Measurements from ENCODE around the gene FAM118B.

DNA sequence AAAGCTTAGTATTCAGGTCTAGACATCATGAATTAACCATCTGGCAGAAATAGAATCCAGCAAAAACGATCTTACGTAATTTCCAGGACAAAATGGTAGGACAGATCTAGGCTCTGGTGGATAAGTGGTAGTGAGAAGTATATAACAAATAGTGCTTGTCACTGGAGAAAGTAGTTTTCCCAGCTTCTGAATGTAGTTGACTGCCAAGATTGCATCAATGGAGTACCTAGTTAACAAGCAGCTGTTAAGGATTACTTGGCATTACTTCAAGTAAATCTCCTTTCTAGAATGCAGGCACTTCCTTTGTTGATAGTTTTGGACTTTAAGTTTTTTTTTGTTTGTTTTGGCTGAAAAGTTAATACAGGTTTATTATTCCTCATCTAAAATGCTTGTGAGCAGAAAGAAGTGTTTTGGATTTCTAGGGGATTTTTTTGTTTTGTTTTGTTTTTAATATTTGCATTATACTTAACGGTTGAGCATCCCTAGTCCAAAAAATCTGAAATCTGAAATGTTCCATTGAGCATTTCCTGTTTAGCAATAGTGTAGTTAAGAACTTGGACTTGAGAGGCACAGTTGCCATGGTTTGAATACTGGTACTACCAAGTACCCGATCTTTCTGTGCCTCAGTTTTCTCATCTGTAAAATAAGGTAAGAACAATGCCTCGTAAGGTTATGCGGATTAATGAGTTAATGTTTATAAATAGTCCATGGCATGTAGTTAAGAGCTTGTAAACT, 20.3 kb downstream of the FAM118B start:
- TF ChIP-seq, protein P1, sequence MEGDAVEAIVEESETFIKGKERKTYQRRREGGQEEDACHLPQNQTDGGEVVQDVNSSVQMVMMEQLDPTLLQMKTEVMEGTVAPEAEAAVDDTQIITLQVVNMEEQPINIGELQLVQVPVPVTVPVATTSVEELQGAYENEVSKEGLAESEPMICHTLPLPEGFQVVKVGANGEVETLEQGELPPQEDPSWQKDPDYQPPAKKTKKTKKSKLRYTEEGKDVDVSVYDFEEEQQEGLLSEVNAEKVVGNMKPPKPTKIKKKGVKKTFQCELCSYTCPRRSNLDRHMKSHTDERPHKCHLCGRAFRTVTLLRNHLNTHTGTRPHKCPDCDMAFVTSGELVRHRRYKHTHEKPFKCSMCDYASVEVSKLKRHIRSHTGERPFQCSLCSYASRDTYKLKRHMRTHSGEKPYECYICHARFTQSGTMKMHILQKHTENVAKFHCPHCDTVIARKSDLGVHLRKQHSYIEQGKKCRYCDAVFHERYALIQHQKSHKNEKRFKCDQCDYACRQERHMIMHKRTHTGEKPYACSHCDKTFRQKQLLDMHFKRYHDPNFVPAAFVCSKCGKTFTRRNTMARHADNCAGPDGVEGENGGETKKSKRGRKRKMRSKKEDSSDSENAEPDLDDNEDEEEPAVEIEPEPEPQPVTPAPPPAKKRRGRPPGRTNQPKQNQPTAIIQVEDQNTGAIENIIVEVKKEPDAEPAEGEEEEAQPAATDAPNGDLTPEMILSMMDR (conservative IDR thresholded peaks at IDR 0.05 in 1 of 2, IDR thresholded peaks at IDR 0.05 in 1 of 2; ENCODE audit: low read depth in 1 of 2, low read length in 2 of 2) = no peak
- TF ChIP-seq EZH2 (IDR thresholded peaks at IDR 0.05; ENCODE audit: low read length, missing control alignments) = no peak
